ENCODE measurements around the gene BARHL1.

GRCh38 chr9:132534832-132535231 lies 47.6 kb upstream of the BARHL1 start:
- TF ChIP-seq CTCF (IDR thresholded peaks at IDR 0.05) = no peak
- TF ChIP-seq EZH2 (IDR thresholded peaks at IDR 0.05) = no peak
- no peak for TF ChIP-seq EZH2phosphoT487 (IDR thresholded peaks at IDR 0.05)

All from neural progenitor cell (in vitro differentiated cells).